Parathyroid adenoma (tissue), 2 donors: ENCODE measurements around the gene ACTN2.

Source experiments
- H2AFZ ChIP-seq: fragments of 300-600 bp; sonication (generic); one replicate; pipeline ENCODE4 v1.7.0; 2017; ENCODE audit warnings: antibody characterized with exemption, mild to moderate bottlenecking
- H3K27ac ChIP-seq: fragments of 300-600 bp; sonication (generic); one replicate; pipeline ENCODE4 v1.7.0; 2017
- H3K27me3 ChIP-seq: fragments of 300-600 bp; sonication (generic); one replicate; pipeline ENCODE4 v1.7.0; 2017; ENCODE audit warnings: low read length; ENCODE audit not compliant: control insufficient read depth, insufficient read depth
- H3K36me3 ChIP-seq: fragments of 300-600 bp; sonication (generic); one replicate; pipeline ENCODE4 v1.7.0; 2017; ENCODE audit warnings: low read length; ENCODE audit not compliant: control insufficient read depth, insufficient read depth
- H3K4me1 ChIP-seq: fragments of 300-600 bp; sonication (generic); one replicate; pipeline ENCODE4 v1.7.0; 2017; ENCODE audit warnings: control low read depth
- H3K4me2 ChIP-seq: fragments of 300-600 bp; sonication (generic); one replicate; pipeline ENCODE4 v1.7.0; 2017; ENCODE audit warnings: low read length
- H3K4me3 ChIP-seq: fragments of 300-600 bp; sonication (generic); one replicate; pipeline ENCODE4 v1.7.0; 2017; ENCODE audit warnings: low read depth, low read length
- H3K79me2 ChIP-seq: fragments of 300-600 bp; sonication (generic); one replicate; pipeline ENCODE4 v1.7.0; 2017; ENCODE audit warnings: control low read depth
- H3K9ac ChIP-seq: fragments of 300-600 bp; sonication (generic); one replicate; pipeline ENCODE4 v1.7.0; 2017; ENCODE audit warnings: mild to moderate bottlenecking
- H3K9me3 ChIP-seq: fragments of 300-600 bp; sonication (generic); one replicate; pipeline ENCODE4 v1.7.0; 2017; ENCODE audit warnings: low read length; ENCODE audit not compliant: control insufficient read depth
- TF ChIP-seq, protein P1 (sequence below): fragments of 300-600 bp; sonication (generic); IDR thresholded peaks from one replicate; pipeline ENCODE4 v1.7.0; 2017; ENCODE audit warnings: antibody characterized with exemption, mild to moderate bottlenecking
- donor health status: primary hyperparathyroidism.

The ACTN2 gene

GRCh38 chr1:236760480-236760879 lies 74.2 kb downstream of the ACTN2 start:
- Histone ChIP-seq H3K4me1 (peaks cover 2% of the 10 kb centered on the region), H3K36me3 (no peaks in the 10 kb centered on the region), H3K4me2 (no peak overlapping the region), H3K27ac (no peak overlapping the region), H2AFZ (no peak overlapping the region), H3K4me3 (no peak overlapping the region), H3K79me2 (no peaks in the 10 kb centered on the region), H3K27me3 (no peaks in the 10 kb centered on the region), H3K9me3 (no peaks in the 10 kb centered on the region), H3K9ac (no peak overlapping the region)
- TF ChIP-seq, protein P1, sequence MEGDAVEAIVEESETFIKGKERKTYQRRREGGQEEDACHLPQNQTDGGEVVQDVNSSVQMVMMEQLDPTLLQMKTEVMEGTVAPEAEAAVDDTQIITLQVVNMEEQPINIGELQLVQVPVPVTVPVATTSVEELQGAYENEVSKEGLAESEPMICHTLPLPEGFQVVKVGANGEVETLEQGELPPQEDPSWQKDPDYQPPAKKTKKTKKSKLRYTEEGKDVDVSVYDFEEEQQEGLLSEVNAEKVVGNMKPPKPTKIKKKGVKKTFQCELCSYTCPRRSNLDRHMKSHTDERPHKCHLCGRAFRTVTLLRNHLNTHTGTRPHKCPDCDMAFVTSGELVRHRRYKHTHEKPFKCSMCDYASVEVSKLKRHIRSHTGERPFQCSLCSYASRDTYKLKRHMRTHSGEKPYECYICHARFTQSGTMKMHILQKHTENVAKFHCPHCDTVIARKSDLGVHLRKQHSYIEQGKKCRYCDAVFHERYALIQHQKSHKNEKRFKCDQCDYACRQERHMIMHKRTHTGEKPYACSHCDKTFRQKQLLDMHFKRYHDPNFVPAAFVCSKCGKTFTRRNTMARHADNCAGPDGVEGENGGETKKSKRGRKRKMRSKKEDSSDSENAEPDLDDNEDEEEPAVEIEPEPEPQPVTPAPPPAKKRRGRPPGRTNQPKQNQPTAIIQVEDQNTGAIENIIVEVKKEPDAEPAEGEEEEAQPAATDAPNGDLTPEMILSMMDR: no peak

- H3K27ac ChIP-seq: no peak overlapping the region
- TF ChIP-seq, protein P1: no peak
These were observed 74.7 kb downstream of the ACTN2 start for GRCh38 chr1:236760986-236761385.

GRCh38 chr1:236761397-236762132 lies 75.3 kb downstream of the ACTN2 start:
- Histone ChIP-seq H3K4me1 (peaks cover 2% of the 10 kb centered on the region), H3K27ac (no peak overlapping the region), H3K4me2 (no peak overlapping the region), H2AFZ (no peak overlapping the region), H3K9ac (no peak overlapping the region), H3K9me3 (no peaks in the 10 kb centered on the region), H3K79me2 (no peaks in the 10 kb centered on the region), H3K27me3 (no peaks in the 10 kb centered on the region), H3K36me3 (no peaks in the 10 kb centered on the region), H3K4me3 (no peak overlapping the region)
- TF ChIP-seq, protein P1: no peak

More at GRCh38 chr1:236760986-236761385, 74.7 kb downstream of the ACTN2 start:
- Histone ChIP-seq H3K9ac (no peak overlapping the region), H2AFZ (no peak overlapping the region), H3K4me2 (no peak overlapping the region), H3K36me3 (no peaks in the 10 kb centered on the region), H3K4me1 (peaks cover 2% of the 10 kb centered on the region), H3K4me3 (no peak overlapping the region), H3K79me2 (no peaks in the 10 kb centered on the region), H3K9me3 (no peaks in the 10 kb centered on the region), H3K27me3 (no peaks in the 10 kb centered on the region)

GRCh38 chr1:236762410-236762809 lies 76.1 kb downstream of the ACTN2 start:
- Histone ChIP-seq H3K36me3 (no peaks in the 10 kb centered on the region), H3K9me3 (no peaks in the 10 kb centered on the region), H3K79me2 (no peaks in the 10 kb centered on the region), H3K27me3 (no peaks in the 10 kb centered on the region), H2AFZ (no peak overlapping the region), H3K4me3 (no peak overlapping the region), H3K4me1 (peaks cover 2% of the 10 kb centered on the region), H3K9ac (no peak overlapping the region), H3K4me2 (no peak overlapping the region), H3K27ac (no peak overlapping the region)
- TF ChIP-seq, protein P1: no peak

- Histone ChIP-seq H3K4me3 (no peak overlapping the region), H3K36me3 (no peaks in the 10 kb centered on the region), H3K9me3 (no peaks in the 10 kb centered on the region), H3K9ac (no peak overlapping the region), H2AFZ (peak overlapping the region; percentile 17), H3K79me2 (no peaks in the 10 kb centered on the region), H3K27me3 (no peaks in the 10 kb centered on the region), H3K4me2 (no peak overlapping the region), H3K27ac (no peak overlapping the region), H3K4me1 (no peaks in the 10 kb centered on the region)
- TF ChIP-seq, protein P1: no peak
These were observed 79.5 kb downstream of the ACTN2 start for GRCh38 chr1:236765831-236766230.
